Lower leg skin (tissue), 4 donors: ENCODE data around the gene ADGRE1. TPM values are rescaled to one million over a fixed set of nuclear protein-coding genes. Genes with fewer than 3 reads are reported as not detected.

Experiments used
- DNase-seq, 2 donors: peaks; one replicate each; pipeline ENCODE4 v3.0.0-alpha.2; 2019; ENCODE audit warnings: low spot score in 2 of 2
- H3K4me3 ChIP-seq: fragments of 200-600 bp; sonication (generic); 2 replicates; pipeline ENCODE4 v1.5.1; 2017; ENCODE audit warnings: mild to moderate bottlenecking, low read depth; ENCODE audit not compliant: poor library complexity, severe bottlenecking
- CTCF ChIP-seq, 3 donors: fragments of 450-650 bp; IDR thresholded peaks; one replicate each; pipeline ENCODE4 v1.5.1; 2016; ENCODE audit warnings: antibody characterized with exemption in 3 of 3, mild to moderate bottlenecking in 3 of 3, moderate library complexity in 2 of 3
- POLR2A ChIP-seq, 2 donors: fragments of 450-650 bp; IDR thresholded peaks; one replicate each; pipeline ENCODE4 v1.6.1; 2016 to 2017; ENCODE audit warnings: antibody characterized with exemption in 2 of 2, mild to moderate bottlenecking in 1 of 2, moderate library complexity in 1 of 2
- WGBS, 2 donors: methylation state at CpG; one replicate each; pipeline ENCODE4 v1.1.5; 2018; 5-methylcytosine and 5-hydroxymethylcytosine counted together
- intact Hi-C: fragments of 100-400 bp; cut with DNase I; formaldehyde crosslinking; loops from one replicate; pipeline ENCODE4 v1.15.0; 2023; ENCODE audit warnings: low total_unique reads
- total RNA-seq, 4 donors: library from RNA; depleted of rRNA; stranded (reverse); fragments of >200 nt; gene quantifications; one replicate each; pipeline ENCODE4 v1.1.0, GENCODE V29; 2016

Gene ADGRE1
- total RNA-seq, 4 donors from 2014 or later = 0.25 TPM; not detected in 3

GRCh38 chr19:6970443-6970842 lies 83.1 kb downstream of the ADGRE1 start:
- no peak for DNase-seq
- intact Hi-C loops = no loop called here
- no peak overlapping the region for H3K4me3 ChIP-seq
- 85 to 86% methylated on average over 5 of the region's 5 CpGs for WGBS, 2 donors
- TF ChIP-seq POLR2A (IDR thresholded peaks at IDR 0.05) (no peak), CTCF (IDR thresholded peaks at IDR 0.05) (no peak)

GRCh38 chr19:6971366-6971765 lies 84.0 kb downstream of the ADGRE1 start:
- TF ChIP-seq CTCF (IDR thresholded peaks at IDR 0.05) (no peak), POLR2A (IDR thresholded peaks at IDR 0.05) (no peak)
- intact Hi-C loops = no loop called here
- no peak for DNase-seq
- WGBS, 2 donors = 92 to 93% methylated on average over 1 of the region's 1 CpG
- no peak overlapping the region for H3K4me3 ChIP-seq

- WGBS, 2 donors = 88 to 93% methylated on average over 5 of the region's 5 CpGs
- DNase-seq = no peak
- no peak overlapping the region for H3K4me3 ChIP-seq
- intact Hi-C loops = no loop called here
- no peak for TF ChIP-seq POLR2A (IDR thresholded peaks at IDR 0.05)
Measured at GRCh38 chr19:6976197-6976596, 88.8 kb downstream of the ADGRE1 start.

GRCh38 chr19:6979399-6979798 lies 92.0 kb downstream of the ADGRE1 start:
- DNase-seq = no peak

GRCh38 chr19:6983448-6983847 lies 96.1 kb downstream of the ADGRE1 start:
- intact Hi-C loops = no loop called here
- no peak for TF ChIP-seq POLR2A (IDR thresholded peaks at IDR 0.05)
- TF ChIP-seq CTCF (IDR thresholded peaks at IDR 0.05) = no peak
- no peak overlapping the region for H3K4me3 ChIP-seq
- DNase-seq = no peak

More at GRCh38 chr19:6979399-6979798, 92.0 kb downstream of the ADGRE1 start:
- intact Hi-C loops = no loop called here
- WGBS, 2 donors = 76% methylated on average over 3 of the region's 3 CpGs
- TF ChIP-seq POLR2A (IDR thresholded peaks at IDR 0.05) = no peak
- no peak for TF ChIP-seq CTCF (IDR thresholded peaks at IDR 0.05)
- no peak overlapping the region for H3K4me3 ChIP-seq

- WGBS, 2 donors = 53 to 56% methylated on average over 4 of the region's 4 CpGs
- no peak overlapping the region for H3K4me3 ChIP-seq
- TF ChIP-seq CTCF (IDR thresholded peaks at IDR 0.05) (no peak), POLR2A (IDR thresholded peaks at IDR 0.05) (no peak)
- intact Hi-C loops = no loop called here
- no peak for DNase-seq
Measured at GRCh38 chr19:6987850-6988249, 100.5 kb downstream of the ADGRE1 start.
